K562 (cell line): ENCODE data around the gene RMP24.

ENCODE experiments used
- ATAC-seq: fragments of 200-7000 bp; cut with Tn5 transposase; 3 replicates; pipeline ENCODE4 v1.9.1; 2020; ENCODE audit warnings: moderate library complexity
- BruUV-seq: library from RNA; stranded (reverse); fragments of 400-500 nt; replicated peaks from 2 replicates; lab custom pipeline; 2021; lab: Mats Ljungman, UMichigan
- CTCF ChIA-PET: fragments of 300-600 bp; formaldehyde crosslinking; extraction: SDS; loops from one replicate; lab custom pipeline; 2021; ENCODE audit warnings: low intra/inter-chr PET ratio; lab: Yijun Ruan, JAX
- POLR2A ChIA-PET: fragments of 300-600, 350-650 bp; sonication (Branson Sonifier 250); formaldehyde crosslinking; extraction: SDS; loops from one replicate; lab custom pipeline; 2021; ENCODE audit warnings: antibody characterized with exemption, inconsistent platforms; lab: Yijun Ruan, JAX
- DNase-seq, 4 experiments: peaks; one replicate each; pipeline versions ENCODE4 v3.0.0 to v3.0.0-alpha.2; 2011 to 2018; ENCODE audit warnings: low spot score in 3 of 4, mixed read lengths in 3 of 4; ENCODE audit errors: extremely low read depth in 1 of 4
- FAIRE-seq: peaks from 2 replicates; lab custom pipeline; 2011; peaks lifted over from hg19 to GRCh38; lab: Jason Lieb, UNC
- H2AFZ ChIP-seq: 2 replicates; pipeline ENCODE4 v1.6.0; 2011; ENCODE audit warnings: low read depth, low read length, control low read depth, inconsistent platforms
- H3K27ac ChIP-seq: fragments of 200-600 bp; 3 replicates; pipeline ENCODE4 v1.8.0; 2011; ENCODE audit warnings: low read depth, mild to moderate bottlenecking, control low read depth, inconsistent platforms, low read length, moderate library complexity, mixed read lengths; ENCODE audit errors: extremely low read depth
- H3K27me3 ChIP-seq, 2 experiments: fragments of 300-600 bp in 1 of 2; 2 replicates in 1 of 2; 3 replicates in 1 of 2; pipeline versions ENCODE4 v1.6.0 to v1.8.0; 2011; ENCODE audit warnings: inconsistent platforms in 2 of 2, low read length in 2 of 2, mild to moderate bottlenecking in 1 of 2, mixed read lengths in 1 of 2, moderate library complexity in 1 of 2; ENCODE audit not compliant: control insufficient read depth in 2 of 2, insufficient read depth in 2 of 2
- H3K36me3 ChIP-seq: fragments of 300-600 bp; 3 replicates; pipeline ENCODE4 v1.8.0; 2011; ENCODE audit warnings: mild to moderate bottlenecking, low read length, inconsistent platforms; ENCODE audit not compliant: control insufficient read depth, insufficient read depth
- H3K4me1 ChIP-seq, 2 experiments: fragments of 200-600 bp in 1 of 2; replicated peaks in 1 of 2; 2 replicates in 1 of 2; 3 replicates in 1 of 2; pipeline versions ENCODE4 v1.5.1 to v1.8.0; 2011; ENCODE audit warnings: inconsistent platforms in 2 of 2, low read length in 2 of 2, mild to moderate bottlenecking in 1 of 2, mixed read lengths in 1 of 2, moderate library complexity in 1 of 2; ENCODE audit not compliant: control insufficient read depth in 2 of 2, insufficient read depth in 2 of 2
- H3K4me2 ChIP-seq: 2 replicates; pipeline ENCODE4 v1.6.1; 2011; ENCODE audit warnings: low read length, control low read depth, inconsistent platforms, mixed read lengths; ENCODE audit not compliant: insufficient read depth
- H3K4me3 ChIP-seq: fragments of 200-600 bp; sonication (generic), shearing (Covaris generic); 2 replicates; pipeline ENCODE4 v1.5.1; 2016; ENCODE audit warnings: control low read depth, inconsistent platforms
- H3K79me2 ChIP-seq: fragments of 200-600 bp; 3 replicates; pipeline ENCODE4 v1.8.0; 2011; ENCODE audit warnings: low read length, inconsistent platforms; ENCODE audit not compliant: control insufficient read depth, insufficient read depth
- H3K9ac ChIP-seq, 2 experiments: 2 replicates each; pipeline versions ENCODE4 v1.6.0 to v1.6.1; 2011; ENCODE audit warnings: low read depth in 2 of 2, low read length in 2 of 2, control low read depth in 1 of 2, inconsistent platforms in 1 of 2, mild to moderate bottlenecking in 1 of 2, mixed read lengths in 1 of 2; ENCODE audit not compliant: insufficient read depth in 1 of 2
- H3K9me1 ChIP-seq: one replicate; pipeline ENCODE4 v1.6.0; 2011; ENCODE audit warnings: inconsistent platforms, mild to moderate bottlenecking, low read length, moderate library complexity; ENCODE audit not compliant: control insufficient read depth, insufficient read depth
- H3K9me3 ChIP-seq: replicated peaks from 2 replicates; pipeline ENCODE4 v1.5.1; 2011; ENCODE audit warnings: low read depth, low read length, inconsistent platforms; ENCODE audit not compliant: control insufficient read depth, insufficient read depth
- H4K20me1 ChIP-seq: replicated peaks from 2 replicates; pipeline ENCODE4 v1.6.1; 2011; ENCODE audit warnings: low read length, inconsistent platforms, mixed read lengths; ENCODE audit not compliant: control insufficient read depth, insufficient read depth
- BRF2 ChIP-seq: IDR thresholded peaks from 3 replicates; pipeline ENCODE4 v1.6.1; 2011; ENCODE audit warnings: borderline replicate concordance, mild to moderate bottlenecking; ENCODE audit not compliant: insufficient read length, insufficient read depth
- WGBS: fragments of 100-300 bp; shearing (Covaris generic); methylation state at CpG from one replicate; pipeline ENCODE4 v1.1.6; 2016; ENCODE audit warnings: low coverage, mixed read lengths; ENCODE audit not compliant: insufficient coverage; ENCODE audit errors: missing lambda C conversion rate; 5-methylcytosine and 5-hydroxymethylcytosine counted together
- in situ Hi-C: fragments of 300-500 bp; cut with MboI; formaldehyde crosslinking; loops from 4 replicates; pipeline ENCODE4 v1.15.0; 2018; ENCODE audit warnings: inconsistent platforms, mixed read lengths
- intact Hi-C: fragments of 100-400 bp; cut with micrococcal nuclease; formaldehyde crosslinking; loops from 2 replicates; pipeline ENCODE4 v1.14.2; 2022
- TF ChIP-seq, protein P1 (sequence below): fragments of 250-450 bp; sonication (Bioruptor Pico); IDR thresholded peaks from 2 replicates; pipeline ENCODE4 v1.8.0; 2021; ENCODE audit warnings: moderate library complexity, mild to moderate bottlenecking, inconsistent platforms

RMP24 gene

GRCh38 chr18:35938562-35938961, 33.9 kb upstream of the RMP24 start:
- H3K79me2 ChIP-seq: no peaks in the 10 kb centered on the region
- ATAC-seq: no peak
- no peak for FAIRE-seq
- no peak overlapping the region for H3K27ac ChIP-seq
- H3K9me3 ChIP-seq: no peaks in the 10 kb centered on the region
- WGBS: 0% methylated on average over 1 of the region's 1 CpG
- intact Hi-C loops (no loop called here), in situ Hi-C loops (no loop called here)
- H3K9me1 ChIP-seq: no peaks in the 10 kb centered on the region
- H3K4me3 ChIP-seq: no peak overlapping the region
- H2AFZ ChIP-seq: no peak overlapping the region
- ChIA-PET CTCF (no interaction called here), POLR2A (interaction anchor here (0.5 to 0.6 kb wide), 2 partner anchors 22 to 373 kb away, joined by 3 to 4 read pairs; no protein-coding TSS in a partner anchor)
- no peaks in the 10 kb centered on the region for H3K36me3 ChIP-seq
- H3K9ac ChIP-seq: no peak overlapping the region
- DNase-seq: no peak
- no peak overlapping the region for H3K4me2 ChIP-seq
- H3K27me3 ChIP-seq: peaks cover 0 to 5% of the 10 kb centered on the region in 2 experiments; a peak in 2 of 5 replicates
- H4K20me1 ChIP-seq: no peaks in the 10 kb centered on the region
- TF ChIP-seq, protein P1, sequence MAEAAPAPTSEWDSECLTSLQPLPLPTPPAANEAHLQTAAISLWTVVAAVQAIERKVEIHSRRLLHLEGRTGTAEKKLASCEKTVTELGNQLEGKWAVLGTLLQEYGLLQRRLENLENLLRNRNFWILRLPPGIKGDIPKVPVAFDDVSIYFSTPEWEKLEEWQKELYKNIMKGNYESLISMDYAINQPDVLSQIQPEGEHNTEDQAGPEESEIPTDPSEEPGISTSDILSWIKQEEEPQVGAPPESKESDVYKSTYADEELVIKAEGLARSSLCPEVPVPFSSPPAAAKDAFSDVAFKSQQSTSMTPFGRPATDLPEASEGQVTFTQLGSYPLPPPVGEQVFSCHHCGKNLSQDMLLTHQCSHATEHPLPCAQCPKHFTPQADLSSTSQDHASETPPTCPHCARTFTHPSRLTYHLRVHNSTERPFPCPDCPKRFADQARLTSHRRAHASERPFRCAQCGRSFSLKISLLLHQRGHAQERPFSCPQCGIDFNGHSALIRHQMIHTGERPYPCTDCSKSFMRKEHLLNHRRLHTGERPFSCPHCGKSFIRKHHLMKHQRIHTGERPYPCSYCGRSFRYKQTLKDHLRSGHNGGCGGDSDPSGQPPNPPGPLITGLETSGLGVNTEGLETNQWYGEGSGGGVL (CRISPR knock-in tag): no peak
- no peak for TF ChIP-seq BRF2
- BruUV-seq: no TSS peak
- no peaks in the 10 kb centered on the region for H3K4me1 ChIP-seq
